Small intestine (tissue), 7 donors: ENCODE data around the gene OTUB2. TPM values are rescaled to one million over a fixed set of nuclear protein-coding genes. Genes with fewer than 3 reads are reported as not detected.

ENCODE experiments used
- DNase-seq, 2 donors: peaks; one replicate each; pipeline versions ENCODE4 v3.0.0 to v3.0.0-alpha.2; 2013
- FAIRE-seq: peaks from 2 replicates; lab custom pipeline; 2012; peaks lifted over from hg19 to GRCh38; lab: Jason Lieb, UNC
- H3K27ac ChIP-seq, 3 donors: one replicate each; pipeline ENCODE4 v1.5.1; 2013; ENCODE audit warnings: low read length in 2 of 3, mild to moderate bottlenecking in 2 of 3, control low read depth in 1 of 3, inconsistent platforms in 1 of 3, low read depth in 1 of 3, moderate library complexity in 1 of 3
- H3K27me3 ChIP-seq, 3 donors: one replicate each; pipeline ENCODE4 v1.6.1; 2013; ENCODE audit warnings: low read length in 3 of 3, inconsistent platforms in 1 of 3; ENCODE audit not compliant: control insufficient read depth in 3 of 3, insufficient read depth in 3 of 3
- H3K36me3 ChIP-seq, 3 donors: one replicate each; pipeline ENCODE4 v1.6.1; 2013; ENCODE audit warnings: low read length in 3 of 3, inconsistent platforms in 1 of 3, low read depth in 1 of 3, mild to moderate bottlenecking in 1 of 3, moderate library complexity in 1 of 3; ENCODE audit not compliant: control insufficient read depth in 3 of 3, insufficient read depth in 2 of 3
- H3K4me1 ChIP-seq, 3 donors: one replicate each; pipeline ENCODE4 v1.6.1; 2013; ENCODE audit warnings: low read length in 2 of 3, inconsistent platforms in 1 of 3, low read depth in 1 of 3, mild to moderate bottlenecking in 1 of 3, moderate library complexity in 1 of 3; ENCODE audit not compliant: control insufficient read depth in 3 of 3, insufficient read depth in 2 of 3
- H3K4me3 ChIP-seq, 3 donors: one replicate each; pipeline ENCODE4 v1.5.1; 2013; ENCODE audit warnings: low read length in 3 of 3, control low read depth in 1 of 3, inconsistent platforms in 1 of 3, low read depth in 1 of 3, mild to moderate bottlenecking in 1 of 3, moderate library complexity in 1 of 3
- H3K9me3 ChIP-seq, 2 donors: one replicate each; pipeline ENCODE4 v1.6.1; 2013; ENCODE audit warnings: low read depth in 1 of 2, low read length in 1 of 2; ENCODE audit not compliant: control insufficient read depth in 2 of 2, insufficient read depth in 1 of 2
- WGBS, 3 donors: extraction: QIAGEN DNeasy Blood & Tissue Kit; methylation state at CpG; one replicate each; pipeline ENCODE4 v1.1.7; 2013; 5-methylcytosine and 5-hydroxymethylcytosine counted together
- polyA plus RNA-seq, 4 donors: library from polyadenylated mRNA; stranded (reverse) in 3 of 4; unstranded in 1 of 4; fragments of 200-250 nt in 3 of 4; fragments of 120-200 nt in 1 of 4; gene quantifications; one replicate each; pipeline versions ENCODE4 v1.2.1 to v1.2.3, GENCODE V29; 2013
- donor health status: healthy with polysubstance abuse.
- donor health status: control.
- donor health status: control.
- donor health status: Bipolar disorder and iron deficiency.
- donor health status: healthy.

OTUB2 gene
- polyA plus RNA-seq, 4 donors, result 0.22 to 1.4 (median 0.74) TPM

DNA sequence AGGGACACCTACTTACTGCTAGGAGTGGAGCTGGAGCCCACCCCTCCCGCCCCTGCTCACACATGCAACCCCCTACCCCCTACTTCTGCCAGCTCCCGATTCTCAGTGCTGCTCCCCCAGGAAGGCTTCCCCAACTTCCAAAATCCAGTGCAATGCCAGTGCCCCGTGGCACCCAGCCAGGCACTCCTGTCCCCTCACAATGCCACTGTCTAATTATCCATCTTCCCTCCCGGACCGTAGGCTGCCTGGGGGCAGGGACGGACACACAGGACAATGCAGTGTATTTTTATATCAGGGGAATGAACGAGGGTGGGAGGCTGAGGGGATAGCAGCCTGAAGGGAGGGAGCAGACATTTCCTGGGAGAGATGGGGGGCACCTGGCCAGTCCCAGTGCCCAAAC, 12.4 kb downstream of the OTUB2 start:
- WGBS, 3 donors, result 83 to 90% (median 86%) methylated on average over 7 of the region's 7 CpGs
- Histone ChIP-seq H3K9me3 (peaks cover 0 to 8% of the 10 kb centered on the region in 2 donors), H3K27ac (no peak overlapping the region), H3K36me3 (peaks cover 0 to 16% (median 0%) of the 10 kb centered on the region in 3 donors), H3K27me3 (no peaks in the 10 kb centered on the region), H3K4me3 (no peak overlapping the region), H3K4me1 (no peaks in the 10 kb centered on the region)
- no peak for FAIRE-seq
- DNase-seq, result no peak

DNA sequence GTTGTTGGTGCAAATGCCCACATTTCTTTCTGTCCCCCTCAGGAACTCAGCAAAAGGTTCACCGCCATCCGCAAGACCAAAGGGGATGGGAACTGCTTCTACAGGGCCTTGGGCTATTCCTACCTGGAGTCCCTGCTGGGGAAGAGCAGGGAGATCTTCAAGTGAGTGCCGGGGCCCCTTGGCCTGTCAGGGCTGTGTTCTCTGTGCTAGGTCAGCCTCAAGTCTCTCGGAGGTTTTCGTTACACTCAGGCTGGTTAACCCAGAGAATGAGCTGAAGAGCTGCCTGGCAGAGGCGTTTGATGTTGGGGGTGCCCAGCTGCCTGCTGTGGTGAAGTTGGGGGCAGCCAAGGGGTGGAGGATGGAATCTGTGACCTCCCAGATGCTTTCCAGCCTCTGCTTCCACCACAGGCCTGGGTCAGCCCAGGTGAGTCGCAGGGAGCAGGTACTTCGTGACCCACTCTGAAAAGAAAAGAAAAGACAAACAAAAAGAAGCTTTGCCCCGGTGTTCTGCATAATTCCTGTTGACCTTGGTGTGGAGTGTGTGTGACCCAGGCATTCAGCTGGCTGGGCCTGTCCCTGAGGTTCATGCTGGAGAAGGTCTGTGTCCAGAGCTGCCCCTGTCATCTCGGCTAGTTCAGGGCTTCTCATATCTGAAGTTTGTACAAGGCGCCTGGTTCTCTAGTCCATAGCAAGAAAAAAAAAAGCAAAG, 12.9 kb downstream of the OTUB2 start:
- FAIRE-seq (no peak), DNase-seq (no peak)
- Histone ChIP-seq H3K27me3 (no peaks in the 10 kb centered on the region), H3K9me3 (peaks cover 0 to 8% of the 10 kb centered on the region in 2 donors), H3K4me1 (no peaks in the 10 kb centered on the region), H3K4me3 (no peak overlapping the region), H3K36me3 (peaks cover 0 to 21% (median 0%) of the 10 kb centered on the region in 3 donors), H3K27ac (no peak overlapping the region)
- 88 to 91% (median 88%) methylated on average over 11 of the region's 11 CpGs for WGBS, 3 donors

DNA sequence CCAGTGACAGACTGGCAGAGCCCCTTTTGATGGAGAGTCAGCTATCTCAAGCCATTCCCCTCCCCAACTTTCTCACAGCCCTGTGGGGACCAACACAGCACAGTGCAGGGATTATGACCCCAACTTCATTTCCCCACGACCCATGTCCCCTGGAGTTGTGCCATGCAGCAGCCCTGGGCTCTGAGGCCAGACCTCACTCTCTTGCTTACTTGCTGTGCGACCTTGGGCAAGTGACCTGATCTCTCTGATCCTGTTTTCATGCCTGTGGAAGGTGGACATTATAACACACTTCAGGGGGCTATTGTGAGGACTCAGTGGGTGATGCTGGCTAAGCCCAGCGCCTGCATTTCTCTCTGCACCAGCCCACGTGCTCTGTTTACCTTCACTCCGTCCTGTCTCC, 14.1 kb downstream of the OTUB2 start:
- H3K9me3 ChIP-seq, result no peaks in the 10 kb centered on the region
- no peak overlapping the region for H3K4me3 ChIP-seq
- H3K27ac ChIP-seq, result no peak overlapping the region
- peaks cover 0 to 28% (median 3%) of the 10 kb centered on the region in 3 donors for H3K36me3 ChIP-seq
- H3K27me3 ChIP-seq, result no peaks in the 10 kb centered on the region
- no peaks in the 10 kb centered on the region for H3K4me1 ChIP-seq
- WGBS, 3 donors, result 79 to 87% (median 81%) methylated on average over 5 of the region's 5 CpGs
- DNase-seq (no peak), FAIRE-seq (no peak)

DNA sequence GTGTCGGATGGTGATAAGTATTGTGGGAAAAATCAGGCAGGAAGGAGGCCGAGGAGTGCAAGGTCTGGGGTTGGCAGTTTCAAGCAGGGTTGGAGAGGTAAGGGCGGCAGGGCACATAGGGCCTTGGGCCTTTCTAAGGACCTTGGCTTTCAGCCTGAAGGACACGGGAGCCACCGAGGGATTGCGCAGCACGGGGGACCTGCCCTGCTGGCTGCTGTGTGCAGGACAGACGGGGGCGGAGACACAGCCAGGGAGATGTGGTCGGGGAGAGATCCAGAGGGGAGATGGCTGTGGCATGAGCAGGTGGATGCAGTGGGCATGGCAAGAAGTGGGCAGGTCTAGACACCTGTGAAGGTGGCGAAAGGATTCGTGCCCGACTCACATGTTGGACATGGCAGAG, 14.7 kb downstream of the OTUB2 start:
- Histone ChIP-seq H3K27me3 (no peaks in the 10 kb centered on the region), H3K27ac (no peak overlapping the region), H3K4me3 (no peak overlapping the region), H3K4me1 (no peaks in the 10 kb centered on the region), H3K9me3 (no peaks in the 10 kb centered on the region), H3K36me3 (peaks cover under 1 to 33% (median 3%) of the 10 kb centered on the region in 3 donors)
- WGBS, 3 donors, result 87 to 90% (median 89%) methylated on average over 13 of the region's 13 CpGs
- no peak for DNase-seq
- no peak for FAIRE-seq

DNA sequence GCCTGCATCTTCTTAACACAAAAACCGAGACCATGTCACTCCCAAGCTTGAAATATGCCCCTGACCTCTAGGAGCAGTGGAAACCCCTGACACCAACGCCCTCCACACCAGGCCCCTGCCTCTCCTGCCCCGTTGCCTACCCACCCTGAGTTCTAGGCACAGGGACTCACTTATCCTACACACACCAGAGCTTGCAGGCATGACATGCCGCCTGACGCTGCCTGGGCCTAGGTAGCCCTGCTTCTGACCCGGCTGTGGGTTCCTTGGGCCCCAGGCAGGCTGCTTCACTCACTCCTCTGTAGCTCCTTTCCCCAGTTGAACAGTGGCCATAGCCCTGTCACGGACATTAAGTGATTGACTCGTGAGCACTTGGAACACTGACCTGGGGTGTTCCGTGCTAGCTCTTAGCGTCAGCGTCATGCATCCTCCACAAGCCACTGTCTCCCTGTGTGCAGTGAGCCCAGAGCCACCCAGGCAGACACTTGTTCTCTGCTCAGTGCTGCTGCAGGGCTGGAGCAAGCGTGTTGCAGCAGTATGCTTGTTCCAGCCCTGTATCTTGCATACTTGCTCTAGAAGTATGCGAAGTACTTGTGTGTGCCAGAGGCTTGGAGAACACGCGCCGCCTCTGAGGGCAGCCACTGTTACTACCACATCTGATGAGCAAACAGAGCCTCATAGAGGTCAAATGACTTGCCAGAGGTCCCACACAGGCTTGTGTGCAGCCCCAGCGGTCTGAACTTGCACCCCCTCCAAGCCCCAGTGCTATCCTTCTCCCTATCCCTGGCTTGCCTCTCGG, 15.6 kb downstream of the OTUB2 start:
- Histone ChIP-seq H3K4me3 (no peak overlapping the region), H3K9me3 (no peaks in the 10 kb centered on the region), H3K4me1 (no peaks in the 10 kb centered on the region), H3K27ac (no peak overlapping the region), H3K36me3 (peaks cover 6 to 42% (median 8%) of the 10 kb centered on the region in 3 donors), H3K27me3 (no peaks in the 10 kb centered on the region)
- no peak for FAIRE-seq
- DNase-seq, result no peak
- 77 to 86% (median 84%) methylated on average over 18 of the region's 18 CpGs for WGBS, 3 donors

DNA sequence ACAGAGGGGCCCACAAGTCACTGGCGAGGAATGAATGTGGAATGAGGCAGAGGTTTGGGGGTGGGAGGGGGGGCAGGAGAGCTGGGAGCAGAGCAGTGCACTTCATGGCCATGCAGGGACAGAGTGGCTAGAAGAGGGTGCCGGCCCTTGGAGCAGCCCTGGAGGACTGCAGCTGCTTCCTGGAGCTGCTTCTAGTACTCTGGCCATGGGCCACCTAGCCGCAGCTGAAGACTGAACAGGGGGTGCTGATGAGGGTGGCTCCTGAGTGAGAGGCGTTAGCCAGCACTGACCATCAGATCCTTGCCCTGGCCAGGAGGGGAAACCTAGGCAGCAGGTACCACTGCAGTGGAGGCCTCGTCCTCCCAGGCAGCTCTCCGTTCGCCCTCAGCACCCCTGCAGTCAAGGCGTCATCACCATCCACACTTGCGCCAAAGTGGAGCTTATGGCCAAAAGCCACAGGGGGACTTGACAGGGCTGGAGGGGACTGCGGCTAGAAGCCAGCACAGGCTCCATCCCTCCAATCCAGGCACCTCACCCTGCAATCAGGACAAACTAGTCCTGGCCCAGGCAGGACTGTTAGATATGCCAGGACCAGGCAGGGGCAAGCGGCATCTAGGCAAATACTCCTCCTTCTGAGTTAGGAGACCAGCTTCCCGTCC, 16.4 kb downstream of the OTUB2 start:
- DNase-seq, result no peak

DNA sequence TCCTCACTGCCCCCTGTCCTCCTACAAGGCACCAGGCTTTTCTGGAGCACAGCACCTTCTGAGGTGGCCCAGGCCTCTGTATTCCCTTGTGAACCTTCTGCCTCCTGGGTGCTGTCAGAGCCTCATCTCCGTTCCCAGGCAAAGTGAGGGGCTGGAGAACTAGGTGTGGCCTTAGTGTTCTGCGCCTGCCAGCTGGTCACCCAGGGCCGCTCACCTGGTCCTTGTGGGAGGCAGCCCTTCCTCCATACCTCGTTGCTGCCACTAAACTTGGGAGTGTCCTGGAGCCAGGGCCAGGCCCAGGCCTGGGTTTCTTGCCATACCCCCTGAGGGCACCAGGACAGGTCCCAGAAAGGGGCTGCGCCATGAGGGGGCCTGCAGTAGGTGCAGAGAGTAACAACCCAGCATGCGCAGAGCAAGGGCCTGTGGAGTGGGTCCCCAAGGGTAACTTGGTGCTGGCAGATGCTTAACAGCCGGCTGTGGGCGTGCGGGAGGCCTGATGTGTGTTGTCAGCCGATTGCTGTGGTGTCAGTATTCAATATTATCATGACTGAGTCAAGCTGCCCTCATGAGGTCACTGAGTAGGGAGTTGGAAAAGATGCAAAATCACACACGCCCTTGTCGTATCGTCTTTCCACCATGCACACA, 17.1 kb downstream of the OTUB2 start:
- H3K27me3 ChIP-seq, result no peaks in the 10 kb centered on the region
- H3K9me3 ChIP-seq, result no peaks in the 10 kb centered on the region
- H3K36me3 ChIP-seq, result peaks cover 7 to 52% (median 10%) of the 10 kb centered on the region in 3 donors
- no peaks in the 10 kb centered on the region for H3K4me1 ChIP-seq
- FAIRE-seq, result no peak
- H3K27ac ChIP-seq, result no peak overlapping the region
- no peak for DNase-seq
- no peak overlapping the region for H3K4me3 ChIP-seq
- 84 to 85% (median 84%) methylated on average over 13 of the region's 13 CpGs for WGBS, 3 donors

More for the DNA sequence above, 16.4 kb downstream of the OTUB2 start:
- peaks cover 6 to 49% (median 8%) of the 10 kb centered on the region in 3 donors for H3K36me3 ChIP-seq
- no peak overlapping the region for H3K4me3 ChIP-seq
- H3K27ac ChIP-seq, result no peak overlapping the region
- 68 to 78% (median 76%) methylated on average over 12 of the region's 12 CpGs for WGBS, 3 donors
- FAIRE-seq, result no peak
- H3K27me3 ChIP-seq, result no peaks in the 10 kb centered on the region
- no peaks in the 10 kb centered on the region for H3K4me1 ChIP-seq
- no peaks in the 10 kb centered on the region for H3K9me3 ChIP-seq
